ENCODE measurements around the gene AMER3.

Gene AMER3

DNA sequence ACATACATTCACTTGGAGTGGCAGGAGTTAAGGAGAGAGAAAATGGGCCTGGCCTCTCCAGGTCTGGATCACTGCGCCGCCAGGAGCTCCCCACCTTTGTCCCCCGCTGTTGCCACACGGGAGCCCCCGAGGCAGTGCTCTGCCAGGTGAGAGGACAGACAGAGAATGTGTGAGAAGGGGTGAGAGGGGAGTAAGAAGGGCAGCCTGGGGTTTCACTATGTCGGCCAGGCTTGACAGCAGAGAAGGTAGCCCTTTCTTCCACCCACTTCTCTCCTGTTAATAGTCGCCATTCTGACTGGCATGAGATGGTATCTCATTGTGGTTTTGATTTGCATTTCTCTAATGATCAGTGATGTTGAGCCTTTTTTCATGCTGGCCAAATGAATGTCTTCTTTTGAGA is 55.1 kb downstream of the AMER3 start:
- Mint-ChIP-seq H3K9me3 (no peaks in the 10 kb centered on the region), H3K4me3 (no peak overlapping the region)

DNA sequence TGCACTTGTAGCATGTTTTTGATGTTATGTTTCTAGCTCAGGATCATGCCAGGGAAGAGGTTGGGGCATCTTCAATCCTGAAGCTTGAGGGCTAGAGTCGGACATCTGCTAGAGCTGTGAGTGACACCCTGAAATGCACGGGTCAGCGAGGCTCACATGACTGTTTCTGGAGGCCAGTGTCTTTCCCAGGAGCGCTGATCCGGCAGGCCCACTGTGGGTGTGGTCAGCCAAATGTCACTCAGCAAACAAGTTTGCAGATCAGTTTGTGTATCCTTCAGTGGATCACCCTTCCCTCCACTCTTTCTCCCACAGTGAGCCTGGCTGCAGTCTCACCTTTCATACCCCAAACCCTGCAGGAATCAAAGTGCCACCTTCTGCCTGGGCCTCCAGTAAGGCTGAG is 58.4 kb downstream of the AMER3 start:
- ATAC-seq: no peak
- H3K27me3 Mint-ChIP-seq: peaks cover 9% of the 10 kb centered on the region
- no peaks in the 10 kb centered on the region for H3K9me3 Mint-ChIP-seq
- no peak overlapping the region for H3K27ac Mint-ChIP-seq
- H3K4me3 Mint-ChIP-seq: no peak overlapping the region
- no peaks in the 10 kb centered on the region for H3K36me3 Mint-ChIP-seq (ENCODE audit: low read depth)
- DNase-seq: no peak
- no peaks in the 10 kb centered on the region for H3K4me1 Mint-ChIP-seq

More for the DNA sequence above, 55.1 kb downstream of the AMER3 start:
- Mint-ChIP-seq H3K27me3 (peaks cover 8% of the 10 kb centered on the region), H3K27ac (no peak overlapping the region), H3K4me1 (peaks cover 7% of the 10 kb centered on the region), H3K36me3 (ENCODE audit: low read depth) (no peaks in the 10 kb centered on the region)
- ATAC-seq: no peak
- DNase-seq: no peak

DNA sequence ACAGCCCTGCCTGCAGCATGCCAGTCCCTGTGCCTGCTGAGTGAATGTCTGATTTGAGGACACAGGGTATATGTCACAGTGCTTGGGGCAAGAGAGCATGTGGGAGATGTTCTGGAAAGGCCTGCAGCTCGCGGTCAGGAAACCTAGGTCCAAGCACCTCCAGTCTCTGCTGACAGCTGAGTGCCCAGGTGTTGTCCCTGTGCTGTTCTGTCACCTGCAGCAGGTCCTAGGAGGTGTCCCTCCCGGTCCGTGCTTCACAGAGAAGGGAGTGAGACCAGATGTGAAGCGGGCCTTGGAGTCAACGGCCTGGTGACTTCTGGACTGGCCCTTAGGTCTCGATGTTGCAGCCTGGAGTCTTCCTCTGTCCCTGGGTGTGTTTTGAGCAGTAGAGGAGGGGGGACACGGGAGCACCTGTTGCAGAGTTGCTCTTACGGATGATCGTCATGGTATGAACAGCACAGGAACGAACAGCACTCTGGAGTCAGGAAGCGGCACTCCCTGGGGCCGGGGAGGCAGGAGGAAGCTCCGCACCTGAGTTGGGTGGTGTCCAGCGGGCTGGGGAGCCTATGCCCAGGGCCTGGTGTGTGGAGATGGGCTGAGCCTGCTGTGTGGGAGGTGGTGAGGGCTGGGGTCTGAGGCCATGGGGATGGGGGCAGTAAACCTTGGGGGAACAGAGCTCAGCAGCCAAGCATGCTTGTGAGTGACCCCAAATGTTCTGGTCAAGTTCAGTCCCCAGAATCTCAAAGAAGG is 59.8 kb downstream of the AMER3 start:
- DNase-seq (no peak), ATAC-seq (no peak)
- H3K4me3 Mint-ChIP-seq: no peak overlapping the region
- H3K27me3 Mint-ChIP-seq: peaks cover 8% of the 10 kb centered on the region
- no peak overlapping the region for H3K27ac Mint-ChIP-seq
- no peaks in the 10 kb centered on the region for H3K9me3 Mint-ChIP-seq
- no peaks in the 10 kb centered on the region for H3K4me1 Mint-ChIP-seq
- no peaks in the 10 kb centered on the region for H3K36me3 Mint-ChIP-seq (ENCODE audit: low read depth)

Measured in activated naive CD8-positive, alpha-beta T cell treated with anti-CD3 and anti-CD28 coated beads, Interleukin-2, amount 50 U/mL, for 24 hours (primary cell).